Fibroblast of lung (primary cell): ENCODE data around the gene SLC30A5. TPM values are rescaled to one million over a fixed set of nuclear protein-coding genes. Genes with fewer than 3 reads are reported as not detected.
"Not testable (repeated sequence)": the region's sequence is repeated elsewhere in the genome, so short reads cannot be mapped to it uniquely, and the experiment has no call there.

ENCODE experiments used
- DNase-seq, 2 donors: peaks; one replicate each; pipeline versions ENCODE4 v3.0.0 to v3.0.0-alpha.2; 2010; ENCODE audit warnings: low read depth in 2 of 2
- H2AFZ ChIP-seq: 2 replicates; pipeline ENCODE4 v1.5.1; 2012; ENCODE audit warnings: low read length, control low read depth, inconsistent platforms
- H3K27ac ChIP-seq: 2 replicates; pipeline ENCODE4 v1.5.1; 2011; ENCODE audit warnings: low read length, control low read depth; ENCODE audit not compliant: insufficient read depth
- H3K27me3 ChIP-seq: 2 replicates; pipeline ENCODE4 v1.5.1; 2011; ENCODE audit warnings: mild to moderate bottlenecking, low read length; ENCODE audit not compliant: control insufficient read depth, insufficient read depth
- H3K36me3 ChIP-seq: 2 replicates; pipeline ENCODE4 v1.5.1; 2011; ENCODE audit warnings: low read length; ENCODE audit not compliant: control insufficient read depth, insufficient read depth
- H3K4me1 ChIP-seq: 2 replicates; pipeline ENCODE4 v1.5.1; 2011; ENCODE audit warnings: low read length; ENCODE audit not compliant: control insufficient read depth, insufficient read depth; ENCODE audit errors: extremely low read depth
- H3K4me2 ChIP-seq: 2 replicates; pipeline ENCODE4 v1.5.1; 2011; ENCODE audit warnings: low read length, control low read depth; ENCODE audit not compliant: insufficient read depth; ENCODE audit errors: extremely low read depth
- H3K4me3 ChIP-seq, 4 experiments: fragments of 200-600 bp in 1 of 4; sonication (generic) in 1 of 4; replicated peaks in 1 of 4; 2 replicates each; pipeline ENCODE4 v1.5.1; 2011 to 2016; ENCODE audit warnings: low read length in 4 of 4, low read depth in 3 of 4, mild to moderate bottlenecking in 3 of 4, control low read depth in 2 of 4, inconsistent platforms in 1 of 4, mixed read lengths in 1 of 4; ENCODE audit not compliant: insufficient read depth in 1 of 4; ENCODE audit errors: control extremely low read depth in 1 of 4
- H3K79me2 ChIP-seq: 2 replicates; pipeline ENCODE4 v1.5.1; 2012; ENCODE audit warnings: mild to moderate bottlenecking, low read length, inconsistent platforms; ENCODE audit not compliant: control insufficient read depth, insufficient read depth
- H3K9ac ChIP-seq: 2 replicates; pipeline ENCODE4 v1.5.1; 2011; ENCODE audit warnings: mild to moderate bottlenecking, low read length, control low read depth; ENCODE audit not compliant: insufficient read depth
- H3K9me3 ChIP-seq: 2 replicates; pipeline ENCODE4 v1.5.1; 2012; ENCODE audit warnings: low read depth, low read length; ENCODE audit not compliant: control insufficient read depth, insufficient read depth
- H4K20me1 ChIP-seq: 2 replicates; pipeline ENCODE4 v1.5.1; 2011; ENCODE audit warnings: low read length; ENCODE audit not compliant: control insufficient read depth, insufficient read depth; ENCODE audit errors: extremely low read depth
- EZH2 ChIP-seq: IDR thresholded peaks from 2 replicates; pipeline ENCODE4 v1.5.1; 2012; ENCODE audit warnings: low read length, control low read depth, mild to moderate bottlenecking; ENCODE audit errors: missing control alignments
- polyA minus RNA-seq: library from RNA; depleted of rRNA, polyadenylated mRNA; stranded (reverse); fragments of >200 nt; gene quantifications from 2 replicates; pipeline ENCODE4 v1.2.3, GENCODE V29; 2011; ENCODE audit warnings: low replicate concordance
- polyA plus RNA-seq, 2 donors: library from polyadenylated mRNA; depleted of rRNA in 1 of 2; stranded (reverse) in 1 of 2; unstranded in 1 of 2; fragments of >200 nt; gene quantifications; 2 replicates each; pipeline ENCODE4 v1.2.1, GENCODE V29; 2011 to 2012; ENCODE audit warnings: missing spikeins in 1 of 2
- total RNA-seq: library from RNA; depleted of rRNA; stranded (reverse); fragments of >200 nt; gene quantifications from 2 replicates; pipeline ENCODE4 v1.2.1, GENCODE V29; 2014
- TF ChIP-seq, protein P1 (sequence below), 2 donors: IDR thresholded peaks in 1 of 2; conservative IDR thresholded peaks in 1 of 2; 1 replicate in 1 of 2; 2 replicates in 1 of 2; pipeline ENCODE4 v1.5.1; 2011 to 2012; ENCODE audit warnings: low read length in 2 of 2, control low read depth in 1 of 2, inconsistent platforms in 1 of 2, low read depth in 1 of 2, mild to moderate bottlenecking in 1 of 2

Gene SLC30A5
- 65.7 and 97.1 TPM in 2 replicates for total RNA-seq
- polyA plus RNA-seq = 43.0 and 48.0 TPM in 2 replicates
- 37.1 and 38.0 TPM in 2 replicates for polyA plus RNA-seq (2012)
- polyA minus RNA-seq = 39.0 and 131 TPM in 2 replicates

DNA sequence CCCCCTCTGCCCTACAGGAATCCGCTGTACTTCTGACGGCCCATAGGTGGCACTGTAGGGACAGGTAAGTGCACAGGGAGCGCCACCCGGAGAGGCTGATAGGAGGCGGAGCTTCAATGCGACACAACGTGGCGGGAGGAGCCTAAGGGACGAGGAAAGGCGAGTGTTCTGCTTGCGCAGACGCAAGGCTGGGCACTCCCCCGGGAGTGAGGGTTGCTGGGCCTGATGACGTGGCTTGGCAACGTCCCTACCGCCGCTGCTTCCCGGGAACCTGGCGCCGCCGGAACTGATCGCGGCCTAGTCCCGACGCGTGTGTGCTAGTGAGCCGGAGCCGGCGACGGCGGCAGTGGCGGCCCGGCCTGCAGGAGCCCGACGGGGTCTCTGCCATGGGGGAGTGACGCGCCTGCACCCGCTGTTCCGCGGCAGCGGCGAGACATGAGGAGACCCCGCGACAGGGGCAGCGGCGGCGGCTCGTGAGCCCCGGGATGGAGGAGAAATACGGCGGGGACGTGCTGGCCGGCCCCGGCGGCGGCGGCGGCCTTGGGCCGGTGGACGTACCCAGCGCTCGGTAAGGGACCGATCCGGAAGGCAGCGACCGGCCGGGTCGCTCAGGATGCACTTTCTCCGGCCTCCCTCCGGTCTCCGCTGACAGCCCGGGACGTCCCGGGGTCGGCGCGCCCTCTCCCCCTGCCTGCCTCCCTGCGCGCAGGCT, at the start of gene SLC30A5:
Gene SLC30A5, plus strand, starts transcription at position 244 of the 712 bp plus-strand sequence. Its CDS starts 242 bp downstream, at position 486.
- Histone ChIP-seq H3K79me2 (peaks cover 34% of the 10 kb centered on the region), H3K27me3 (no peaks in the 10 kb centered on the region), H3K4me2 (peak within 1 kb of the TSS; percentile 95), H3K36me3 (no peaks in the 10 kb centered on the region), H4K20me1 (no peaks in the 10 kb centered on the region), H3K9me3 (no peaks in the 10 kb centered on the region), H3K4me1 (peaks cover 4% of the 10 kb centered on the region), H2AFZ (peak within 1 kb of the TSS; percentile 70), H3K9ac (peak within 1 kb of the TSS; percentile 96), H3K27ac (peak within 1 kb of the TSS; percentile 94), H3K4me3 (peak within 1 kb of the TSS; percentile 87 to 99 (median 89))
- TF ChIP-seq, protein P1, sequence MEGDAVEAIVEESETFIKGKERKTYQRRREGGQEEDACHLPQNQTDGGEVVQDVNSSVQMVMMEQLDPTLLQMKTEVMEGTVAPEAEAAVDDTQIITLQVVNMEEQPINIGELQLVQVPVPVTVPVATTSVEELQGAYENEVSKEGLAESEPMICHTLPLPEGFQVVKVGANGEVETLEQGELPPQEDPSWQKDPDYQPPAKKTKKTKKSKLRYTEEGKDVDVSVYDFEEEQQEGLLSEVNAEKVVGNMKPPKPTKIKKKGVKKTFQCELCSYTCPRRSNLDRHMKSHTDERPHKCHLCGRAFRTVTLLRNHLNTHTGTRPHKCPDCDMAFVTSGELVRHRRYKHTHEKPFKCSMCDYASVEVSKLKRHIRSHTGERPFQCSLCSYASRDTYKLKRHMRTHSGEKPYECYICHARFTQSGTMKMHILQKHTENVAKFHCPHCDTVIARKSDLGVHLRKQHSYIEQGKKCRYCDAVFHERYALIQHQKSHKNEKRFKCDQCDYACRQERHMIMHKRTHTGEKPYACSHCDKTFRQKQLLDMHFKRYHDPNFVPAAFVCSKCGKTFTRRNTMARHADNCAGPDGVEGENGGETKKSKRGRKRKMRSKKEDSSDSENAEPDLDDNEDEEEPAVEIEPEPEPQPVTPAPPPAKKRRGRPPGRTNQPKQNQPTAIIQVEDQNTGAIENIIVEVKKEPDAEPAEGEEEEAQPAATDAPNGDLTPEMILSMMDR (conservative IDR thresholded peaks at IDR 0.05 in 1 of 2, IDR thresholded peaks at IDR 0.05 in 1 of 2; ENCODE audit: low read depth in 1 of 2, low read length in 2 of 2) = peak; percentile 87 to 95
- no peak for TF ChIP-seq EZH2
- DNase-seq = peak; percentile 100

DNA sequence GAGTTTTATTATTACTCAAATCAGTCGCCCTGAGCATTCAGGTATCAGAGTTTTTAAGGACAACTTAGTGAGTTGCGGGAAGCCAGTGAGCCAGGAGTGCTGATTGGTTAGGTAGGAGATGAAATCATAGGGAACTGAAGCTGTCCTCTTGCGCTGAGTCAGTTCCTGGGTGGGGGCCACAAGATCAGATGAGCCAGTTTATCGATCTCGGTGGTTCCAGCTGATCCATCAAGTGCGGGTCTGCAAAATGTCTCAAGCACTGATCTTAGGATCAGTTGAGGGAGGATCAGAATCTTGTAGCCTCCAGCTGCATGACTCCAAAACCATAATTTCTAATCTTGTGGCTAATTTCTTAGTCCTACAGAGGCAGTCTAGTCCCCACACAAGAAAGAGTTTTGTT, 48.6 kb upstream of the SLC30A5 start:
- not testable (repeated sequence) for DNase-seq, H3K9ac ChIP-seq, H3K9me3 ChIP-seq, H3K4me1 ChIP-seq, H3K4me2 ChIP-seq, H3K79me2 ChIP-seq, H3K27ac ChIP-seq, H2AFZ ChIP-seq, H3K27me3 ChIP-seq, H3K36me3 ChIP-seq, H3K4me3 ChIP-seq, H4K20me1 ChIP-seq

DNA sequence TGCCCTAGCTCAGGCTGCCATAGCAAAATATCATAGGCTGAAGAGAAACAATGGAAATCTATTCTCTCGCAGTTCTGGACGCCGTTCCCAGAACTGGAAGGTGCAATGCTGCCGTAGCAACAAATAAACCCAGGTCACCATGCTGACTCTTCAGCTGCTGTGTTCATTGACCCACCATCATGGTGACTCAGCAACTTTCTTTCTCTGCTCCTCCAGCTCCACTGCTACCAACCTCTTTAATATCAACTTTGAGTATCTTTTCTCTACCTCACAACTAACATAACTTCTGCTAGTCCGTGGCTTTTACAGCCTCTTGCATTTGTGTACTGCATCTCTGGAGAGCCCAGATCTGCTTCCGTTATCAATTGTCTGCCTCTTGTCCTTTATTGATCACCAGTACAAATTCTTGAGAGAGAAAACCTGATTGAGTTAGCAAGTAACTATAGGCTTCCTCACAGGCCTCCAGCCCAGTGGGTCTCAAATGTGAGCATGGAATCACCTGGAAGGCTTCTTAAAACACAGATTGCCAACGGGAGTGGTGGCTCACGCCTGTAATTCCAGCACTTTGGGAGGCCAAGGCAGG, 47.3 kb upstream of the SLC30A5 start:
- Histone ChIP-seq H3K9ac (no peak overlapping the region), H3K27ac (no peak overlapping the region), H3K79me2 (no peaks in the 10 kb centered on the region), H2AFZ (peak overlapping the region; percentile 57), H3K4me2 (no peak overlapping the region), H3K9me3 (no peaks in the 10 kb centered on the region), H3K4me3 (no peak overlapping the region), H4K20me1 (no peaks in the 10 kb centered on the region), H3K27me3 (no peaks in the 10 kb centered on the region), H3K4me1 (no peaks in the 10 kb centered on the region), H3K36me3 (no peaks in the 10 kb centered on the region)
- DNase-seq = peak; percentile 12 to 29
- TF ChIP-seq EZH2 = no peak
- TF ChIP-seq, protein P1 (conservative IDR thresholded peaks at IDR 0.05 in 1 of 2, IDR thresholded peaks at IDR 0.05 in 1 of 2; ENCODE audit: low read depth in 1 of 2, low read length in 2 of 2) = no peak
